Measurements from ENCODE around the gene SYT14.

GRCh38 chr1:210123924-210124589, 186.0 kb downstream of the SYT14 start:
- TF ChIP-seq SIN3A (IDR thresholded peaks at IDR 0.05; ENCODE audit: low read depth), result no peak
- no peak for TF ChIP-seq POLR2AphosphoS5 (IDR thresholded peaks at IDR 0.05; ENCODE audit: low read depth, low read length)
- TF ChIP-seq CTCF (IDR thresholded peaks at IDR 0.05 in 2 of 3, conservative IDR thresholded peaks at IDR 0.05 in 1 of 3; ENCODE audit: borderline replicate concordance in 1 of 3, insufficient read depth in 1 of 3, low read depth in 2 of 3, low read length in 2 of 3), result no peak
- no peak for TF ChIP-seq POLR2A (IDR thresholded peaks at IDR 0.05; ENCODE audit: borderline replicate concordance, extremely low read depth, insufficient read depth, insufficient read length)
- TF ChIP-seq JUND (IDR thresholded peaks at IDR 0.05), result 0 out of 2 replicates have a peak, but pooled peaks have one; percentile 21
- no peak for TF ChIP-seq EZH2 (IDR thresholded peaks at IDR 0.05)
- no peak for TF ChIP-seq YY1 (IDR thresholded peaks at IDR 0.05; ENCODE audit: extremely low read depth, insufficient replicate concordance, low read depth, low read length)
- peak; percentile 19; the same call in 1 of the 2 replicates for TF ChIP-seq SP1 (IDR thresholded peaks at IDR 0.05; ENCODE audit: low read depth)
- TF ChIP-seq ZBTB33 (IDR thresholded peaks at IDR 0.05; ENCODE audit: extremely low read depth, insufficient replicate concordance, low read length), result no peak
- TF ChIP-seq EZH2phosphoT487 (IDR thresholded peaks at IDR 0.05; ENCODE audit: borderline replicate concordance), result no peak
- TF ChIP-seq ZNF274 (IDR thresholded peaks at IDR 0.05; ENCODE audit: low read depth, low read length), result no peak
- TF ChIP-seq CEBPB (IDR thresholded peaks at IDR 0.05; ENCODE audit: low read depth), result no peak

All from HCT116 (cell line).